IPS DF 19.7 (cell line): Measurements from ENCODE around the gene CDC42BPA.
"Not testable (repeated sequence)": the region's sequence is repeated elsewhere in the genome, so short reads cannot be mapped to it uniquely, and the experiment has no call there.

Experiments
- DNase-seq: peaks from one replicate; pipeline ENCODE4 v3.0.0-alpha.2; 2013; ENCODE audit warnings: low read depth, low spot score

Gene CDC42BPA, protein sequence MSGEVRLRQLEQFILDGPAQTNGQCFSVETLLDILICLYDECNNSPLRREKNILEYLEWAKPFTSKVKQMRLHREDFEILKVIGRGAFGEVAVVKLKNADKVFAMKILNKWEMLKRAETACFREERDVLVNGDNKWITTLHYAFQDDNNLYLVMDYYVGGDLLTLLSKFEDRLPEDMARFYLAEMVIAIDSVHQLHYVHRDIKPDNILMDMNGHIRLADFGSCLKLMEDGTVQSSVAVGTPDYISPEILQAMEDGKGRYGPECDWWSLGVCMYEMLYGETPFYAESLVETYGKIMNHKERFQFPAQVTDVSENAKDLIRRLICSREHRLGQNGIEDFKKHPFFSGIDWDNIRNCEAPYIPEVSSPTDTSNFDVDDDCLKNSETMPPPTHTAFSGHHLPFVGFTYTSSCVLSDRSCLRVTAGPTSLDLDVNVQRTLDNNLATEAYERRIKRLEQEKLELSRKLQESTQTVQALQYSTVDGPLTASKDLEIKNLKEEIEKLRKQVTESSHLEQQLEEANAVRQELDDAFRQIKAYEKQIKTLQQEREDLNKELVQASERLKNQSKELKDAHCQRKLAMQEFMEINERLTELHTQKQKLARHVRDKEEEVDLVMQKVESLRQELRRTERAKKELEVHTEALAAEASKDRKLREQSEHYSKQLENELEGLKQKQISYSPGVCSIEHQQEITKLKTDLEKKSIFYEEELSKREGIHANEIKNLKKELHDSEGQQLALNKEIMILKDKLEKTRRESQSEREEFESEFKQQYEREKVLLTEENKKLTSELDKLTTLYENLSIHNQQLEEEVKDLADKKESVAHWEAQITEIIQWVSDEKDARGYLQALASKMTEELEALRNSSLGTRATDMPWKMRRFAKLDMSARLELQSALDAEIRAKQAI (N-terminal part only)

DNA sequence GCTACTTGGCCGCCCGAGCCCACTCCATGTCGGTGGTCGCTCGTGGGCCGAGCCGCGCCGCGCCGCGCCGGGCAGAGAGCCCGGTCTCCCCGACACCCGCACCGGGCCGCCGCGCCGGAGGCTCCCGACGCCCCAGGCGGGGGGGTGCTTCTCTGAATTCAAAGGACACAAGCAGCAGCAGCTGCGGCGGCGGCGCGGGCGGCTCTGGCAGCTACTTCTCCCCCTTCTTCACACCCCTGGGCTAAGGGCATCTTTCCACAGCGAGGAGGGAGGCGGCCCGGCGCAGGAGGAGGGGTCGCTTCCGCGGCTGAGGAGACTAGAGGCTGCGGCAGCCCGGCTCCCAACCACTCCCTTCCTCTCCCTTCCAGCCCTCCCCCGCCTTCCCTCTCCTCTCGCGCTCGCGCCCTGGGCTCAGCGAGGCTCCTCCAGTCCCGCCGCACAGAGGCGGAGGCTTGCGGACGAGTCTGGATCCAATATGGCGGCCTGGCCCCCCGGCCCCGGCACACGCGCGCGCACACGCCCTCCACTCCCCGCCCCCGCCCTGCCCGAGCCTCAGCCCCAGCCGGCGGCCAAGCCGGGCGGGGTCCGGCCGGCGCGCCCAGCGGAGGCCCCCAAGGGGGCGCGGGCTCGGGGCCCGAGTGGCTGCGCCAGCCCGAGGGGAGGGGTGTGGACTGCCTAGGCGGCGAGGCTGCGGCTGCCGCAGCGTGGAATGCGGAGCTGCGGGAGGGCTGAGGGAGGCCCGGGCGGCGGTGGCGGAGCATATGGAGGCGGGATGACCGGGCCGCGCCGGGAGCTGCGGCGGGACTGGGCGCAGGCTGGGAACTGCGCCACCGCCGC is at the start of gene CDC42BPA:
TSS of gene CDC42BPA (minus strand) at position 477 of the 837 bp plus-strand sequence. CDS start 1,310 bp downstream, outside the sequence.
- DNase-seq: no peak

DNA sequence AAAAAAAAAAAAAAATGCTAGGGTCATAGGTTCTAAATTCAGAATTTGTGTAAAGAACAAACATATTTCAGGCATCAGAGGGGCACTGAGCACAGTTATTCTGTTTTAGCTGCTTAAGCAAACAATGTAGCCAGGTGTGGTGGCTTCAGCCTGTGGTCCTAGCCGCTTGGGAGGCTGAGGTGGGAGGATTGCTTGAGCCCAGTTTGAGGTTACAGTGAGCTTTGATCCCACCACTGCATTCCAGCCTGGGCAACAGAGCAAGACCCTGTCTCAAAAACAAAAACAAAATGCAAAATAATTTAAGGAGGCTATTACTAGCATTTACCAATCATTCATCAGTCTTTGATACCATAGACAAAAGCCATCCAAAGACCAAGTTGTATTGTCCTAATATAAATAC is 49.7 kb upstream of the CDC42BPA start:
- no peak for DNase-seq

DNA sequence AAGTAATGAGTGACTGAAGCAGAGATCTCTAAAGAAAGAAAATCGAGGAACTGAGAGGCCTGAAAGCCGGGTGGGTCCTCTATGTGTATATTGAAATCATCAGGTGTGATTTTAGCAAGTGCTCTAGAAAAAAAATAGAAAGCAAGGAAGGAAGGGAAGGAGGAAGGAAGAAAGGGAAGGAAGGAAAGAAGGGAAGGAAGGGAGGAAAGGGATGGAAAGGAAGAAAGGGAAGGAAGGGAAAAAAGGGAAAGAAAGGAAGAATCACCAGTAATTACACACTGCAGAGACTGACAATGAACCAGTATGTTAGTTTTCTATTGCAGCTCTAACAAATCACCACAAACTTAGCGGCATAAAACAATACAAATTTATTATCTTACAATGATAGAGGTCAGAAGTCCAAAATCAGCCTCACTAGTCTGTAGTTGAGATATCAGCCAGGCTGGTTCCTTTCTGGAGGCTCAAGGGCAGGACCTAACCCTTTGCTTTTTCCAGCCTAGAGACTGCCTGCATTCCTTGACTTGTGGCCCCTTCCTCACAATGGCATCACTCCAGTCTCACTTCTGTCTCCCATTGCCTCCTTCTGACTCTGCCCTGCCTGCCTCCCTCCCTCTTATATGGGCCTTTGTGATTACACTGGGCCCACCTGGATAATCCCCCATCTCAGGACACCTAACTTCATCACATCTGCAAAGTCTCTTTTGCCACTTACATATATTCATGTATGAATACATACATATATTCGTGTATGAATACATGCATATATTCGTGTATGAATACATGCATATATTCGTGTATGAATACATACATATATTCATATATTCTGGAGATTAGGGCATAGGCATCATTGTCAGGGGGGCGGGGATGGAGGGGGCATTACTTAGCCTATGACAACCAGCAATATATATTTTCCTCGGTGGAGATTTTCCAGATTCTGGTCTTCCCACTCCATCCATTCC is 47.5 kb upstream of the CDC42BPA start:
- no peak for DNase-seq

DNA sequence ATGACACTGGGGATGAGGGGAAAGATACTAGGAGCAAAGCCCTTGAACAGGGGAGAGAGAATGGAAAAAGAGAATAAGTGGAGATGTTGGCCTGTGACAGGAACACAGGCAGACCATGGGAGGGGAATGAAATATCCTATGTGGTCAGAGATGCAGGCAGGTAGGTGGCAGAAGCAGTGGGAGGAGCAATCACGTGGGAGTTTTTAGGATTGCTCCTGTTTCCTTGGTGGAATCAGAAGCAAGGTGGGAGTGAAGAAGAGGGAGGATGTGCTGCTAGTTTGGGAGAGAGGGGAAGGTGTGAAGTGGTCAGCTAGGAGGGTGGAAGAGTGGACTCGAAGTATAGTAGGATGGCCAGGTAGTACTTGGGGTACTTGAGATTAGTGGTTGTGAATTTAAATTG is 46.4 kb upstream of the CDC42BPA start:
- no peak for DNase-seq

DNA sequence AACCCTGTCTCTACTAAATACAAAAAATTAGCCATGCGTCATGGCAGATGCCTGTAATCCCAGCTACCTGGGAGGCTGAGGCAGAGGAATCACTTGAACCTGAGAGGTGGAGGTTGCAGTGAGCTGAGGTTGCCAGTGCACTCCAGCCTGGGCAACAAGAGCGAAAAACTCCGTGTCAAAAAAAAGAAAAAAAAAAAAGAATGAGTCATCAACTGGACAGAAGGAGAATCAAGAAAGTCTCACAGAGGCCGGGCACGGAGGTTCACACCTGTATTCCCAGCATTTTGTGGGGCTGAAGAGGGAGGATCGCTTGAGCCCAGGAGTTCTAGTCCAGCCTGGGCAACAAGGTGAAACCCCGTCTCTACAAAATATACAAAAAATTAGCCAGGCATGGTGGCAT is 45.5 kb upstream of the CDC42BPA start:
- DNase-seq: no peak

DNA sequence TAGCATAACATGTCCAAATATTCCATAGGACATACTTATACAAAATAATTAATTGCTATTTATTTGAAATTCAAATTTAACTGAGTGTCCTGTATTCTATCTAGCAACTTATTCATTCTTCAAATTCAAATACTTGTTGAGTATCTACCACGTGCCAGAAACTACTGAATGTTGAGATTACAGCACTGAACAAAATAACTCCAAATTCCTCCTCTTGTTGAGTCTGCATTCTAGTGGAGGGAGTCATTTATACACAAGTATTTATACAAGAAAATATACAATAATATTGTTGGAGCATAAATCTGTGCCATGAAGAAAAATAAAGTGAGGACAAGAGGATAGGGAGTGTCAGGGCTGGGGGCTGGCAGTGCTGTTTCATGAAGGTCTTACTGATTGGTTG is 43.7 kb upstream of the CDC42BPA start:
- no peak for DNase-seq

DNA sequence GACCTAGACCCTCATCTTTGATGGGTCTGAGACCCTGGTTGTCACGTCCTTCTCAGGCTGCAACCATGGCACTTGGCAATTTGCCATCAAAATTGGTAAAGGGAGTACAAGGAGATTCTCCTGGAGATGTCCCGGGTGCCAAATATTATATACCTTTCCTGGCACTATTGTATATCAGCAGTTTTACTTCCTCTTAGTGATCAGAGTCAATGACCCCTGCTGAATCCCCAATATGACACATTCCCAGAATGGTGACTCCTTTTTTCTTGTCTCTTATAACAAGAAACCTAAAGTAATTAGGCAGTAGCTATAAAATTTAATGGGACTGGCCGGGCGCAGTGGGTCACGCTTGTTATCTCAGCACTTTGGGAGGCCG is 39.6 kb upstream of the CDC42BPA start:
- no peak for DNase-seq

DNA sequence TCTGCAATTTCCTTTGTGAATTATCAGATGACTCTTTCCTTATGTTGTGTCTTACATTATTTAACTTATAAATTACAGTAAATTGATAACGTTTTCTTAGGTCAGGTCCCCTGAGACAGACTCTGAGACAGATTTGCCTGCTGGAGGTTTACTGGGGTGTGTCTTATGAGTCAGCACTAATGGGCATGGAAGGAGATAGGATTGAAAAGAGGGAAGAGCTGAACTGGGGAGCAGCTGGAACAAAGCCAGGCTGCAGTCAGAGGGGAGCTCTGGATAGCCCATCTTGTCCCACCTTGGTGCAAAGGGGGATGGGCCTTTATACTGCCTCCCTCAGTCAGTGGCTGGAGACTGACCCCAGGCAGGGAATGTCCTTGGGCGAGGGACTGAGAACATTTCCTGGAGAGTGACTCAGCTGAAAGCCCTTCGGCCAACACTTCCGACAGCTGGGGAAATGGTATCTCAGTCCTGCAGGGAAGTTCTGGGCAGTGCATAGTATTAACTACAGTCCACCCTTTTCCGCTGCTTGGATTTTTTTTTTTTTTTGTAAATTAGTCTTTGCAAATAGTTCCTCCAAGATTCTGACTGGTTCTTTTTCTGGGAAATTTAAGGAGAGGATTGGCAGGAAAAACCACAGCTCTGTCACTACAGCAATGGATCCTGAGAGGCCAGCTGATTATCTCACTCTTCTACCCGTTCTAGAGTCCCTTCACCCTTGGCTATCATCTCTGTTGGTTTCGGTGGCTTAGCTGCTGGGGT is 39.1 kb upstream of the CDC42BPA start:
- peak; percentile 64 for DNase-seq

DNA sequence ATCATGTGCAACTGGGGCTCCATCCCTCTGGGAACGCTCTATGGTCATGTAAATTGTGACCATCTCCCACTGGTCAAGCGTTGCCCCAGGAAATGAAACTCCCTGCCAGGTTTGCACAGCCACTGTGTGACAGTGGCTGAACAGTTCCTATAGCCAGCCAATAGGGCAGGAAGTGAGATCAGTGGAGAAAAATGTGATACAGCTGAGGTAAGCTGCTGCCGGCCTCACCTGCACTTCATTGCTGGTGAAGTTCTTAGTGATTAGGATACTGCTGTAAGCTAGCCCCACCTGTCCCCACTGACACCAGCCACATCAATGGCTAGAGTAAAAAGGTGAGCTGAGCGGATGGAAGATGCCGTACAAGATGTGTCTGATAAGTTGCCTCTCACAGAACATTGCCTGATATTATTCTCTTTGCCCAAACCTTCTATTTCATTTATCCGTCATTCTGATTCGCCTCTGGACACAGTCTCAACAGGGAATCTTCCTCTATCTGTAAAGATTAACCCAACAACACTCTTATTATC is 38.4 kb upstream of the CDC42BPA start:
- peak; percentile 89 for DNase-seq

DNA sequence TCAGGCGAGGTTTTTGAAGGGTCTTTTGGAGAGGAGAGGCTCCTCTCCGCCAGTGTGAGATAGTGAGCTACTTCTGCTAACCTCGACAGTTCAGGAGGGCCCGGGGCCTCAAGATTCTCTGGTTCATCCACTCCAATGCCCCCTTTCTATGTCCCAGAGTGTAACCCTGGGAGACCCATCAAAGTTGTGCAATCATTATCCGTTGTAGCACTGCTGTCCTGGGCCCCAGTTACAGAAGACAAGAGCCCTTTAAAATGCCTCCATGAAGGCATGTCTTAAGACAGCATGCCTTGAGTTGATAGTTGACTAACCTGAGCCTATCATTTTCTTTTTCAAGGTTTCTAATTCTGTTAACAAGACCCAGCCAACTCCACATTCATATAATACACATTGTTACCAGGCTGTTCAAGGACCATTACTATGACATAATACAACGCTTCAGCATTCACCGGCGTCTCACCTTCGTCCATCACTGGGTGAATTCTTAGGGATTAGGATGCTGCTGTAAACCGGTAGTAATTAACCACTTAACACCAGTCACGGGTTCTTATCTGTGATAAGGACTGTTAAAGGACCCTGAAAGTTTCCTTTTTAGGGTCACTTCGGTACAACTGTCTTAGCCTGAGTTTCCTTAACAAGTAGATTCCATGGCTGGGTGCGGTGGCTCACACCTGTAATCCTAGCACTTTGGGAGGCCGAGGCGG is 37.4 kb upstream of the CDC42BPA start:
- no peak for DNase-seq

DNA sequence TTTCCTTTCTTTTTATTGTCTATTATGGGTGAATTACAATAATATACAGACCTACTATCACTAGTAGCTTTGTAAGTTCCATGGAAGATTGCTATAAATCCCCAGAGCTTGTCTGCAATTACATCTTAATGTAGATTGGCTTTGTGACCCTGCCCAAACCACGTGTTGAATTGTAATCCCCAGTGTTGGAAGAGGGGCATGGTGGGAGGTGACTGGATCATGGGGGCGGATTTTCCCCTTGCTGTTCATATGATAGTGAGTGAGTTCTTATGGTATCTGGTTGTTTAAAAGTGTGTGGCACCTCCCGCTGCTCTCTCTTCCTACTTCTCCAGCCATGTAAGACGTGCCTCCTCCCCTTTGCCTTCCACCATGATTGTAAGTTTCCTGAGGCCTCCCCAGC is 34.9 kb upstream of the CDC42BPA start:
- DNase-seq: no peak

DNA sequence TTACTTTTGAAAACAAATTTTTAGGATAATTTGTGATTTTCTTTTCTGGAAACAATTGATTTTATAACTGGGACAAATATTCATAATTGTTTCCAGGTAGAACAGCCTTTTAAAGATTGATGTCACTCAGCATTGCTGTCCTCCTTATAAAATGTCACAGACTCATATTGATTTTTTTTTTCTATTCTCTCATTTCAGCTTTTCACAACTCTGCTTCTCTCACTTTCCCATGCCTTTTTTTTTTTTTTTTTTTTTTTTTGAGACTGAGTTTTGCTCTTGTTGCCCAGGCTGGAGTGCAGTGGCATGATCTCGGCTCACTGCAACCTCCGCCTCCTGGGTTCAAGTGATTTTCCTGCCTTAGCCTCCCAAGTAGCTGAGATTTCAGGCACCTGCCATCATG is 33.9 kb upstream of the CDC42BPA start:
- DNase-seq: not testable (repeated sequence)

DNA sequence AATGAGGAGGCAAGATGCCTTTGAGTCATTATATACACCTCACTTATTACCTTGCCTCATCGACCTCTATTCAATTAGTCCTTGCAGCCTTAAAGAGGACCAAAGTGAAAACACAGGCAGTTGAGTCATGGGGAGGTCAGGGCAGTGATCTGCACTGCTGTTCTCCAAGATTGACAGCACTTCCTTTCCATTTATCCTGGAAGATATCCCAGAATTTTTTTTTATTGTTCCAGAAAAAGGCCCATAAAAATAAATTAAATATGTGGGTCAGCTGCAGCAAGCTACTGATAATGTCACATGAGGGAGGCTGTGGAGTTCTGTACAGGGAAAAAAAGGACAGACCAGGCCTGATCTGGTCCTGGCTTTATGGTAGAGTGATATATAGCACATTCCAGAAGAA is 33.2 kb upstream of the CDC42BPA start:
- no peak for DNase-seq

DNA sequence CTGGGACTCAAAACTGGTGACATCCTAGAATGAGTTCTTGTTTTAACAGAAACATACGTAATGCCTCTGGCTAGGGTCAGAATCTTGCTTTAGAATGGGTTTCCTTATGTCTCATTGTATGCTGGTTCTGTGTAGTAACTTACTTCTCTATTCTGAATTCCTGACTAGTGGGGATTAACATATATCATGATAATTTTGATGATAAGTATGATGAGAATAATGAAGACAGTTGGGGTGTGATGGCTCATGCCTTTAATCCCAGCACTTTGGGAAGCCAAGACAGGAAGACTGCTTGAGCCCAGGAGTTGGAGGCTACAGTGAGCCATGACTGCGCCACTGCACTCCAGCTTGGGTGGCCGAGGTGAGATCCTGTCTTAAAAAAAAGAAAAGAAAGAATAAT is 31.7 kb upstream of the CDC42BPA start:
- DNase-seq: no peak

DNA sequence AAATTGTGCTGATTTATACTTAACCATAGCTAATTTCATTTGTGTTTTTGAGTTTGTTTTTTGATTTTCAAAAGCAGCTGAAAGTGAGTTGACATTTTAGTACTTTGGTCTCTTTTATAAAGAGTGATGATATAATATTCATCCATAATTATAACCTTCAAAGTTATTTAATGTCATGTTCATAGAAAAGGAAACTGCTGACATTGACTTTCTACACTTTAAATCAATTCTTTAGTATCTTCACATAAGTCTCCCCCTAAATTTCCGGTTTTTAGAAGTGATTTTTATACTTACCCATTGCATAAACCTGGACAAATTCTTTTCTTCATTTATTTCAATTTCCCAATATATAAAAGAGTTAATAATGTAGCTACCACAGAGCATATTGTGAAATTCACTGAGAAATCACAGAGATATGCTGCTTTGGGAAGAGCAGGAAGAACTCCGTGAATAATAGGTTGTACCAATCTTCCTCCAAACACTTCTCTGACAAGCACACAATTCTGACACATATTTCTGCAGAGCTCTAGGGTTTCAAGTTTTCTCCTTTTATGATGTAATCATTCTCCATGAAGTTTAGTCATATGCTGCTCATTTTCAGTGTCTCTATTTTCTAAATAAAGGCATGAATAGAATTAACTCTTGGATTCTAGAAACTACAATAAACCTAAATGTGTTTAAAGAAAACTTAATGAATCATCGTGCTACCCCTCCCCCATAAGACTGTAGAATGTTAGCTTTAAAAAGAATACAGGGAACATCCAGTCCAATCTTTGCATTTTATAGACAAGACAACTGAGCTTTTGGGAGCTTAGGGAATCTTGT is 25.6 kb upstream of the CDC42BPA start:
- DNase-seq: no peak

DNA sequence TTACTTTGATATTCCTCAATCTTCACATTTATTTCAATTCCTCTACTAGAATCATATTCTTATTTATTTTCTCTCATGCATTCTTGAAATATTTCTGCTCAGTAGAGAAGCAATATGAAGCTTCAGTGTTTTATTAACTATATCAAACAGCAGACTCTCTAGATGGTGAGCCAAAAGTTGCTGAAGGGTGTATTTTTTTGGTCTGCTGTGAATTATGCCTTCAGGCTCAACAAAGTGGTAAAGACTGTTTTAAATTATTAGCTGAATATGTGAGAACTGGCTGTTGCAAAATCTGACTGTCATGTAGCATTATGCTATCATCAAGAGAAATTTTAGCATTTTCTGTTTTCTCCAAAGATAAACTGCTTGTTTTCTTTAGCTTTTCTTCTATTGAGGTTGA is 24.9 kb upstream of the CDC42BPA start:
- DNase-seq: no peak

DNA sequence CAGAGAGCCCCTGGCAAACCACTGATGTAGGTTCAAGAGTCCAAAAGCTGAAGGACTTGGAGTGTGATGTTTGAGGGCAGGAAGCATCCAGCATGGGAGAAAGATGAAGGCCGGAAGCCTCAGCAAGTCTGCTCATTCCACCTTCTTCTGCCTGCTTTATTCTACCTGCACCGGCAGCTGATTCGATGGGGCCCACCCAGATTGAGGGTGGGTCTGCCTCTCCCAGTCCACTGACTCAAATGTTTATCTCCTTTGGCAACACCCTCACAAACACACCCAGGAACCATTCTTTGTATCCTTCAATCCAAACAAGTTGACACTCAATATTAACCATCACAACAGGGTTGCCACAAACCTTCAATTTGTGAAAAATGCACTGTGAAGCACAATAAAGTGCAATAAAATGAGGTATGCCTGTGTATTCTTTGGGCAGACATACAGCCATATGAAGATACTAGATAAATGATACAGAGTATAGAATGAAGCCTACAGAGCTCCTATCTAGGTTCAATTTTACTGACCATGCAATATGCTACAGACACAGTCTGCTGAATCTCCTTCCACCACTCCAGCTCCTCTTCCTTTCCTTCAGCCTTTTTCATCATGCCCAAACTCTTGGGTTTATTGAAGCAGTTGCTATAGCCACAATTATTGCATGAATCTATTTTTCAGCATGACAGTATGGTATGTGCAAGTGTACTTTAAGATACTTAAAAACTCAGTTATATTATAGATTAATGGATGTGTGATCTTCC is 24.0 kb upstream of the CDC42BPA start:
- DNase-seq: no peak
